GM13976 (cell line): ENCODE measurements around the gene SHISAL2A.

Experiments used
- DNase-seq: peaks from one replicate; pipeline ENCODE4 v3.0.0; 2012; ENCODE audit warnings: low spot score
- in situ Hi-C: fragments of 300-500 bp; cut with MboI; formaldehyde crosslinking; loops from one replicate; pipeline ENCODE4 v1.12.0; 2022; ENCODE audit warnings: low sequenced_read_pairs, mixed read lengths, inconsistent platforms; ENCODE audit not compliant: unreplicated experiment
- TF ChIP-seq, protein P1 (sequence below): IDR thresholded peaks from 2 replicates; pipeline ENCODE4 v1.5.1; 2012; ENCODE audit warnings: borderline replicate concordance, mild to moderate bottlenecking; ENCODE audit not compliant: insufficient read depth; ENCODE audit errors: extremely low read depth, missing control alignments, control extremely low read depth

Gene SHISAL2A

DNA sequence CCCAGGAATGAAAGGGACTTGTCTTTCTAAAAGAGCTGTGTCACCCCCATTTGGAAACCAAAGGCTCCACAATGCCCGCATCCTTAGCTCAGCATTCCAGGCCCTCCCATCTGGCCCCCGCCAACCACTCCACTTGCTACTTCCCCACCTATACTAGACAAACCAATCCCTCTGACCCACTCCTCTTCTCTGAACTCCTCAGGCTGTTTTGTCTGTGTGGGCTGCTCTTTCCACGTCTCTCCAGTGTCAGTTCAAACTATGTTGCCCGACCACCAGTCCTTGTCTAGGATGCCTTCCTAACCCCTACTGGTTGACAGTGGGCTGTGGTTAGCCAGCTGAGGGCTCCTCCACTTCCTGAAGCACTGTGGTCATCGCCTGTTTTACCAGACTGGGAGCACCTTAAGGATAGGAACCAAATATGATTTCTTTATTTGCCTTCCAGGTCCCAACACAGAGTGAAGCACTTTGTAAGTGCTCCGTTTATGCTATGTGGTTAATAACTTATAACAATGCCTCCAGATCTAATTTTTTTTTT is 73.2 kb downstream of the SHISAL2A start:
- DNase-seq = no peak
- in situ Hi-C loops = loop anchor here (25.0 kb wide), 1 partner anchor 481 kb away; the partner anchor contains the start of gene CPT2
- TF ChIP-seq, protein P1, sequence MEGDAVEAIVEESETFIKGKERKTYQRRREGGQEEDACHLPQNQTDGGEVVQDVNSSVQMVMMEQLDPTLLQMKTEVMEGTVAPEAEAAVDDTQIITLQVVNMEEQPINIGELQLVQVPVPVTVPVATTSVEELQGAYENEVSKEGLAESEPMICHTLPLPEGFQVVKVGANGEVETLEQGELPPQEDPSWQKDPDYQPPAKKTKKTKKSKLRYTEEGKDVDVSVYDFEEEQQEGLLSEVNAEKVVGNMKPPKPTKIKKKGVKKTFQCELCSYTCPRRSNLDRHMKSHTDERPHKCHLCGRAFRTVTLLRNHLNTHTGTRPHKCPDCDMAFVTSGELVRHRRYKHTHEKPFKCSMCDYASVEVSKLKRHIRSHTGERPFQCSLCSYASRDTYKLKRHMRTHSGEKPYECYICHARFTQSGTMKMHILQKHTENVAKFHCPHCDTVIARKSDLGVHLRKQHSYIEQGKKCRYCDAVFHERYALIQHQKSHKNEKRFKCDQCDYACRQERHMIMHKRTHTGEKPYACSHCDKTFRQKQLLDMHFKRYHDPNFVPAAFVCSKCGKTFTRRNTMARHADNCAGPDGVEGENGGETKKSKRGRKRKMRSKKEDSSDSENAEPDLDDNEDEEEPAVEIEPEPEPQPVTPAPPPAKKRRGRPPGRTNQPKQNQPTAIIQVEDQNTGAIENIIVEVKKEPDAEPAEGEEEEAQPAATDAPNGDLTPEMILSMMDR = no peak
